Right renal pelvis (tissue), 4 donors: ENCODE measurements around the gene CD86. TPM values are rescaled to one million over a fixed set of nuclear protein-coding genes. Genes with fewer than 3 reads are reported as not detected.
"Not testable (repeated sequence)": the region's sequence is repeated elsewhere in the genome, so short reads cannot be mapped to it uniquely, and the experiment has no call there.

Experiments
- DNase-seq, 4 donors: peaks; one replicate each; pipeline ENCODE4 v3.0.0-alpha.2; 2013; ENCODE audit warnings: low read depth in 4 of 4, low spot score in 3 of 4, missing footprints in 1 of 4
- polyA plus RNA-seq, 4 donors: library from polyadenylated mRNA; unstranded; fragments of 120-200 nt; gene quantifications; one replicate each; pipeline ENCODE4 v1.2.1, GENCODE V29; 2013; ENCODE audit not compliant: insufficient read length in 4 of 4

The CD86 gene
- polyA plus RNA-seq, result 1 to 10 TPM; 1.8 to 2.9 (median 2.3) TPM

GRCh38 chr3:122055215-122055614 is at the start of gene CD86:
TSS of gene CD86 (plus strand) at chr3:122055362. CDS start at chr3:122055490, 128 bp downstream.
- no peak for DNase-seq

GRCh38 chr3:122006267-122006666 is 48.9 kb upstream of the CD86 start:
- no peak for DNase-seq

GRCh38 chr3:122008166-122008565 is 47.0 kb upstream of the CD86 start:
- no peak for DNase-seq

- DNase-seq, result no peak
Observed at GRCh38 chr3:122010506-122010905, 44.7 kb upstream of the CD86 start.

- DNase-seq, result no peak
Observed at GRCh38 chr3:122011396-122011795, 43.8 kb upstream of the CD86 start.

GRCh38 chr3:122012821-122013220 is 42.3 kb upstream of the CD86 start:
- no peak for DNase-seq

- DNase-seq, result no peak
Observed at GRCh38 chr3:122013448-122013925, 41.7 kb upstream of the CD86 start.

GRCh38 chr3:122014741-122015140 is 40.4 kb upstream of the CD86 start:
- no peak for DNase-seq

GRCh38 chr3:122019493-122019892 is 35.7 kb upstream of the CD86 start:
- DNase-seq, result no peak

- no peak for DNase-seq
Observed at GRCh38 chr3:122021037-122021436, 34.1 kb upstream of the CD86 start.

- peak in 1 of 4 donors; percentile 18 for DNase-seq
Observed at GRCh38 chr3:122021811-122022401, 33.3 kb upstream of the CD86 start, which contains the start of gene ILDR1. TSS of gene ILDR1 (minus strand) at chr3:122022247. CDS start at chr3:122022077, 170 bp downstream.

- no peak for DNase-seq
Observed at GRCh38 chr3:122023335-122023910, 31.7 kb upstream of the CD86 start.

- DNase-seq, result no peak
Observed at GRCh38 chr3:122024800-122025199, 30.4 kb upstream of the CD86 start.

GRCh38 chr3:122025296-122025695 is 29.9 kb upstream of the CD86 start:
- no peak for DNase-seq

GRCh38 chr3:122030381-122031122 is 24.6 kb upstream of the CD86 start:
- no peak for DNase-seq

GRCh38 chr3:122031123-122031468 is 24.1 kb upstream of the CD86 start:
- DNase-seq, result no peak

- no peak for DNase-seq
Observed at GRCh38 chr3:122032531-122032930, 22.6 kb upstream of the CD86 start.

- DNase-seq, result no peak
Observed at GRCh38 chr3:122033023-122033422, 22.1 kb upstream of the CD86 start.

- not testable (repeated sequence) for DNase-seq
Observed at GRCh38 chr3:122047296-122047695, 7.9 kb upstream of the CD86 start.

- DNase-seq, result not testable (repeated sequence)
Observed at GRCh38 chr3:122047773-122048172, 7.4 kb upstream of the CD86 start.

GRCh38 chr3:122052968-122053367 is 2.2 kb upstream of the CD86 start:
- no peak for DNase-seq

GRCh38 chr3:122057671-122058070 is 2.5 kb downstream of the CD86 start:
- no peak for DNase-seq
